Peyer's patch (tissue), 4 donors: ENCODE data around the gene PPP3CB. TPM values are rescaled to one million over a fixed set of nuclear protein-coding genes. Genes with fewer than 3 reads are reported as not detected.

Source experiments
- DNase-seq, 3 donors: peaks; one replicate each; pipeline ENCODE4 v3.0.0-alpha.2; 2017 to 2019
- H3K27ac ChIP-seq, 4 donors: fragments of 200-600 bp; sonication (generic); one replicate each; pipeline ENCODE4 v1.5.1; 2016 to 2019
- H3K27me3 ChIP-seq, 2 donors: fragments of 200-600 bp; sonication (generic); one replicate each; pipeline ENCODE4 v1.5.1; 2019
- H3K36me3 ChIP-seq, 3 donors: fragments of 200-600 bp; sonication (generic); one replicate each; pipeline ENCODE4 v1.5.1; 2016 to 2019
- H3K4me1 ChIP-seq, 4 donors: fragments of 200-600 bp; sonication (generic); one replicate each; pipeline ENCODE4 v1.5.1; 2016 to 2019
- H3K4me3 ChIP-seq, 4 donors: fragments of 200-600 bp; sonication (generic); 1 replicate in 3 of 4; 2 replicates in 1 of 4; pipeline ENCODE4 v1.5.1; 2016 to 2019; ENCODE audit warnings: mild to moderate bottlenecking in 1 of 4
- H3K9me3 ChIP-seq, 4 donors: fragments of 200-600 bp; sonication (generic); one replicate each; pipeline ENCODE4 v1.5.1; 2016 to 2019; ENCODE audit warnings: mild to moderate bottlenecking in 1 of 4
- POLR2A ChIP-seq, 2 donors: fragments of 450-650 bp; IDR thresholded peaks; one replicate each; pipeline ENCODE4 v1.5.1; 2017; ENCODE audit warnings: antibody characterized with exemption in 2 of 2, mild to moderate bottlenecking in 2 of 2, moderate library complexity in 2 of 2
- total RNA-seq, 4 donors: library from RNA; depleted of rRNA; stranded (reverse); fragments of >200 nt; gene quantifications; one replicate each; pipeline ENCODE4 v1.1.0, GENCODE V29; 2016
- TF ChIP-seq, protein P1 (sequence below), 6 experiments: fragments of 450-650 bp in 4 of 6; fragments of 200-600 bp in 2 of 6; sonication (generic) in 1 of 6; IDR thresholded peaks; one replicate each; pipeline ENCODE4 v1.5.1; 2017 to 2019; ENCODE audit warnings: antibody characterized with exemption in 6 of 6, mild to moderate bottlenecking in 3 of 6, moderate library complexity in 1 of 6

The PPP3CB gene
- total RNA-seq, 4 donors from 2014 or later = 28.2 to 42.0 (median 32.4) TPM

- Histone ChIP-seq H3K4me3 (no peak overlapping the region), H3K9me3 (no peaks in the 10 kb centered on the region), H3K27ac (no peak overlapping the region), H3K36me3 (no peaks in the 10 kb centered on the region), H3K27me3 (no peaks in the 10 kb centered on the region), H3K4me1 (peaks cover 0 to 5% (median 2%) of the 10 kb centered on the region in 4 donors)
- DNase-seq = no peak
- TF ChIP-seq, protein P1, sequence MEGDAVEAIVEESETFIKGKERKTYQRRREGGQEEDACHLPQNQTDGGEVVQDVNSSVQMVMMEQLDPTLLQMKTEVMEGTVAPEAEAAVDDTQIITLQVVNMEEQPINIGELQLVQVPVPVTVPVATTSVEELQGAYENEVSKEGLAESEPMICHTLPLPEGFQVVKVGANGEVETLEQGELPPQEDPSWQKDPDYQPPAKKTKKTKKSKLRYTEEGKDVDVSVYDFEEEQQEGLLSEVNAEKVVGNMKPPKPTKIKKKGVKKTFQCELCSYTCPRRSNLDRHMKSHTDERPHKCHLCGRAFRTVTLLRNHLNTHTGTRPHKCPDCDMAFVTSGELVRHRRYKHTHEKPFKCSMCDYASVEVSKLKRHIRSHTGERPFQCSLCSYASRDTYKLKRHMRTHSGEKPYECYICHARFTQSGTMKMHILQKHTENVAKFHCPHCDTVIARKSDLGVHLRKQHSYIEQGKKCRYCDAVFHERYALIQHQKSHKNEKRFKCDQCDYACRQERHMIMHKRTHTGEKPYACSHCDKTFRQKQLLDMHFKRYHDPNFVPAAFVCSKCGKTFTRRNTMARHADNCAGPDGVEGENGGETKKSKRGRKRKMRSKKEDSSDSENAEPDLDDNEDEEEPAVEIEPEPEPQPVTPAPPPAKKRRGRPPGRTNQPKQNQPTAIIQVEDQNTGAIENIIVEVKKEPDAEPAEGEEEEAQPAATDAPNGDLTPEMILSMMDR (IDR thresholded peaks at IDR 0.05) = no peak
- TF ChIP-seq POLR2A (IDR thresholded peaks at IDR 0.05) = no peak
Observed at GRCh38 chr10:73485320-73485719, 10.5 kb downstream of the PPP3CB start.

GRCh38 chr10:73480158-73480557 is 15.7 kb downstream of the PPP3CB start:
- TF ChIP-seq, protein P1 (IDR thresholded peaks at IDR 0.05) = no peak
- no peak for TF ChIP-seq POLR2A (IDR thresholded peaks at IDR 0.05)
- Histone ChIP-seq H3K27me3 (no peaks in the 10 kb centered on the region), H3K4me3 (no peak overlapping the region), H3K27ac (no peak overlapping the region), H3K36me3 (peaks cover 0 to 38% (median 0%) of the 10 kb centered on the region in 3 donors), H3K9me3 (no peaks in the 10 kb centered on the region), H3K4me1 (no peaks in the 10 kb centered on the region)
- no peak for DNase-seq

DNA sequence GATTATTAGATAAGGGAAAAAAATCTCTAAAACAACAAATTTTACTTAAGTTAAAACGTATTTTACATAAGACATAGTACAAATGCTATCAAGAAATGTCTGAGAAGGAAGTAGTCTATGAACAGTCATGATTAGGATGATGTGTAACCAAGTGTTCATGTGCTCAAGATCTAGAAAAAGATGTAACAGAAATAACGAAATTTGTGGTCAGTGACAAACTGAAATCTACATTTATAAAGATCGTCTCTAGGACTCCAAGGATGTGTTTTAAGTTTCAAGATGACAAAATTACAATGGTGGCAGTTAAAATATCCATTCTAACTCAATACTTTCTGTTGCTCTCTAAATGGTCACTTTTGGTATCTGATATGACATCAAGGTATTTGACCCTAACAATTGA is 17.2 kb downstream of the PPP3CB start:
- H3K4me3 ChIP-seq = no peak overlapping the region
- H3K9me3 ChIP-seq = no peaks in the 10 kb centered on the region
- H3K27ac ChIP-seq = no peak overlapping the region
- H3K4me1 ChIP-seq = no peaks in the 10 kb centered on the region
- H3K36me3 ChIP-seq = peaks cover 0 to 53% (median 0%) of the 10 kb centered on the region in 3 donors
- no peaks in the 10 kb centered on the region for H3K27me3 ChIP-seq
- TF ChIP-seq, protein P1 (IDR thresholded peaks at IDR 0.05) = no peak
- TF ChIP-seq POLR2A (IDR thresholded peaks at IDR 0.05) = no peak
- no peak for DNase-seq

DNA sequence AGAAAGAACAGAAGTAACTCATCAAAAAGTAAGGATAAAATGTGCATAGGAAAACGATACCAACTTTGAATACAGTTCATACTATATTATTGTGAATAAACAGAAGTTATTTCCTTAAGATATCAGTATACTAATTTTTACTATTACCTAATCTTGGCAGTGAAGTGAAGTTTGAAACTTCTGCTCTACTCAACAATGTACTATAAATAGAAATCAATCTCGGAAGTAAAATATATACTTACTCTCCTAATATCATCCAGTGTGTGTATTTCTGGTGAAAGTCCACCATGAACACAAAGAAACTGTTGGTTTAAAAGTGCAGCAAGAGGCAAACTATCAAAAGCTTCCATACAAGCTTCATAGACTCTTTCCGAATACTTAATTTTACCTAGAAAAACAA is 24.6 kb downstream of the PPP3CB start:
- no peaks in the 10 kb centered on the region for H3K27me3 ChIP-seq
- no peak overlapping the region for H3K27ac ChIP-seq
- H3K4me1 ChIP-seq = no peaks in the 10 kb centered on the region
- no peaks in the 10 kb centered on the region for H3K9me3 ChIP-seq
- TF ChIP-seq, protein P1 (IDR thresholded peaks at IDR 0.05) = no peak
- TF ChIP-seq POLR2A (IDR thresholded peaks at IDR 0.05) = no peak
- H3K4me3 ChIP-seq = no peak overlapping the region
- no peak for DNase-seq
- H3K36me3 ChIP-seq = peaks cover 0 to 91% (median 0%) of the 10 kb centered on the region in 3 donors

DNA sequence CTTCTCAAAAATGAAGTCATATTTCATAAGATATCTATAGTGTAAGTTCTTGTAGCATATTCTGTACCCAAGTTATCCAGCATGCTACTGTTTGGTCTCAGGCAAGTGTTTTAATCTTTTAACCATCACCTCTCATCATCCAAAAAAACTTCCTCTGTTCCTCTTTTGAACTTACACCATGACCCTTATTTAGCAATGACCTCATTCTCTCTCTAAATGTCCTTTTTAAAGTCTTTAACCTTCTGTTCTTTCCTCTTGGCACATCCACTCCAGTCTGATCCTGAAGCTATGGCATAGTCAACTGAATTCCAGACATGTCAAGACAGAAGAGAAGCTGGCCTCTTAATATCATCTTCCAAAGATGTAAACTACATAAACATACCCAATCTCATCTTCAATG is 26.2 kb downstream of the PPP3CB start:
- no peaks in the 10 kb centered on the region for H3K9me3 ChIP-seq
- DNase-seq = no peak
- H3K27me3 ChIP-seq = no peaks in the 10 kb centered on the region
- TF ChIP-seq, protein P1 (IDR thresholded peaks at IDR 0.05) = no peak
- no peak for TF ChIP-seq POLR2A (IDR thresholded peaks at IDR 0.05)
- H3K4me1 ChIP-seq = no peaks in the 10 kb centered on the region
- H3K4me3 ChIP-seq = no peak overlapping the region
- H3K27ac ChIP-seq = no peak overlapping the region
- H3K36me3 ChIP-seq = peaks cover 0 to 87% (median 0%) of the 10 kb centered on the region in 3 donors

DNA sequence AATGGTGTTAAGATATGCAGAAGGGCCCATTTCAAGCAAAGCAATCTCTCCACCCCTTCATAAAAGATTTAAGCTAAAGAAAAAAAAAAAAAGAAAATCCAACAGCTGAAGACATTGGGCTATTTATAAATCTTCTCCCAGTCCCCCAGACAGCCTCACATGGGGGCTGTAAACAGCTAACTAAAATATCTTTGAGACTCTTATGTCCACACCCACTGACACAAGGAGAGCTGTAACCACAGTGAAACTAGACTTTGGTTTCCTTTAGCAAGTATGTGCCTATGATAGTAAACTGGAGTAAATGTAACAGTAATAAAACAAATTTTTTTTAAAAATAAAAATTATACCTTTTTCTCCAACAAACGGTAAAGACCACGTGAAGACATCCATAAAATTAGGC is 28.6 kb downstream of the PPP3CB start:
- Histone ChIP-seq H3K36me3 (peaks cover 0 to 74% (median 0%) of the 10 kb centered on the region in 3 donors), H3K4me3 (no peak overlapping the region), H3K27me3 (no peaks in the 10 kb centered on the region), H3K27ac (no peak overlapping the region), H3K4me1 (no peaks in the 10 kb centered on the region), H3K9me3 (no peaks in the 10 kb centered on the region)
- TF ChIP-seq, protein P1 (IDR thresholded peaks at IDR 0.05) = no peak
- TF ChIP-seq POLR2A (IDR thresholded peaks at IDR 0.05) = no peak
- DNase-seq = no peak
